HG03378 (cell line): ENCODE results near the gene PTPRH.

Experiments
- ATAC-seq: cut with Tn5 transposase; IDR thresholded peaks from one replicate; pipeline ENCODE4 v1.9.1; 2021; ENCODE audit warnings: mild to moderate bottlenecking, moderate library complexity; ENCODE audit not compliant: unreplicated experiment

The PTPRH gene, protein sequence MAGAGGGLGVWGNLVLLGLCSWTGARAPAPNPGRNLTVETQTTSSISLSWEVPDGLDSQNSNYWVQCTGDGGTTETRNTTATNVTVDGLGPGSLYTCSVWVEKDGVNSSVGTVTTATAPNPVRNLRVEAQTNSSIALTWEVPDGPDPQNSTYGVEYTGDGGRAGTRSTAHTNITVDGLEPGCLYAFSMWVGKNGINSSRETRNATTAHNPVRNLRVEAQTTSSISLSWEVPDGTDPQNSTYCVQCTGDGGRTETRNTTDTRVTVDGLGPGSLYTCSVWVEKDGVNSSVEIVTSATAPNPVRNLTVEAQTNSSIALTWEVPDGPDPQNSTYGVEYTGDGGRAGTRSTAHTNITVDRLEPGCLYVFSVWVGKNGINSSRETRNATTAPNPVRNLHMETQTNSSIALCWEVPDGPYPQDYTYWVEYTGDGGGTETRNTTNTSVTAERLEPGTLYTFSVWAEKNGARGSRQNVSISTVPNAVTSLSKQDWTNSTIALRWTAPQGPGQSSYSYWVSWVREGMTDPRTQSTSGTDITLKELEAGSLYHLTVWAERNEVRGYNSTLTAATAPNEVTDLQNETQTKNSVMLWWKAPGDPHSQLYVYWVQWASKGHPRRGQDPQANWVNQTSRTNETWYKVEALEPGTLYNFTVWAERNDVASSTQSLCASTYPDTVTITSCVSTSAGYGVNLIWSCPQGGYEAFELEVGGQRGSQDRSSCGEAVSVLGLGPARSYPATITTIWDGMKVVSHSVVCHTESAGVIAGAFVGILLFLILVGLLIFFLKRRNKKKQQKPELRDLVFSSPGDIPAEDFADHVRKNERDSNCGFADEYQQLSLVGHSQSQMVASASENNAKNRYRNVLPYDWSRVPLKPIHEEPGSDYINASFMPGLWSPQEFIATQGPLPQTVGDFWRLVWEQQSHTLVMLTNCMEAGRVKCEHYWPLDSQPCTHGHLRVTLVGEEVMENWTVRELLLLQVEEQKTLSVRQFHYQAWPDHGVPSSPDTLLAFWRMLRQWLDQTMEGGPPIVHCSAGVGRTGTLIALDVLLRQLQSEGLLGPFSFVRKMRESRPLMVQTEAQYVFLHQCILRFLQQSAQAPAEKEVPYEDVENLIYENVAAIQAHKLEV

DNA sequence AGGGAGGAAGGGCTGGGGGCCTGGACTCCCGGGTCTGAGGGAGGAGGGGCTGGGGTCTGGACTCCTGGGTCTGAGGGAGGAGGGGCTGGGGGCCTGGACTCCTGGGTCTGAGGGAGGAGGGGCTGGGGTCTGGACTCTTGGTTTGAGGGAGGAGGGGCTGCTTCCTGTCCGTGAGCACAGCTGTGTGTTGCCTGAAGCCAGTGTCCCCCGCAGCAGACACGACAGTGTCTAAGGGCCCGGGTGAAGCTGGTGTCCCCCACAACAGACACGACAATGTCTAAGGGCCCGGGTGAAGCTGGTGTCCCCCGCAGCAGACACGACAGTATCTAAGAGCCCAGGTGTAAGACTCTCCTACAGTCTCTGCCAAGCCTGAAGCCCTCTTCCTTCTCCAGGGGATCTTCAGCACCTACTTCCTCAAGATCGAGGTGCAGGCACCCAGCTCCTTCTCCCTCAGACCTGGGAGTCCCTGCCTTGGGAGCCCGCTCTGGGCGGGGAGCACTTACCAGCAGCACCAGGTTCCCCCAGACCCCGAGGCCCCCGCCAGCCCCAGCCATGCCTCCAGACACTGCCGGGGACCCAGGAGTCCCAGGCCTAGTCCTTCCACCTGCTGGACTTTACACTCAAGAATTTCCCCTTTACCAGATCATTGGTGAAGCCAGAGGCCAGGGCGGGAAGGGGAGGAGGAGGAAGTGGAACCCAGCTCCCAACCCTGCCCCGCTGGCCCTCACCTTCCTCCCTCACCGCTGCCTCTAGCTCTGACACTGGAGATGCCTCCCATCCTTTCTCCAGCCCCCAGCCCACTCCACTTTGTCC is at the start of gene PTPRH:
Gene PTPRH (minus strand): TSS at position 622 of the 813 bp plus-strand sequence. CDS start 68 bp downstream, at position 554.
- ATAC-seq, result no peak

DNA sequence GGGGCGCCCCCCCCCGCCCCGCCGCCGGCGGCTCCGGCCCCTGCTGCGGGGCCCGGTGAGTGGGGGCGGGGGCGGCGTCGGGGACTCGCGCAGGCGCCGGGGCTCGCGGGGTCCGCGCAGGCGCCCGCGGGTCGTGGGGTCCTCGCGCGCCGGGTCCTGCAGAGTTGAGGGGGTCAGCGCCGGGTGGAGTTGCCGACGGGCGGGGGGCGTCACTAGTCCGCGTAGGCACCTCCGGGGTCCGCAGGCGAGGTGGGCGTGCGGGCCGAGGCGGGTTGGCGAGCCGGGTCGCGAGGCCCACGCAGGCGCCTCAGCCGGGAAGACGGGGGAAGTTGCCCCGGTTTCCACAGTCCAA is 49.2 kb upstream of the PTPRH start:
- ATAC-seq, result peak; percentile 12

GRCh38 chr19:55257461-55258420 is 48.4 kb upstream of the PTPRH start:
- ATAC-seq, result no peak

GRCh38 chr19:55256562-55257460 is 47.5 kb upstream of the PTPRH start:
- ATAC-seq, result no peak

GRCh38 chr19:55255618-55256423 is 46.5 kb upstream of the PTPRH start:
- ATAC-seq, result no peak

DNA sequence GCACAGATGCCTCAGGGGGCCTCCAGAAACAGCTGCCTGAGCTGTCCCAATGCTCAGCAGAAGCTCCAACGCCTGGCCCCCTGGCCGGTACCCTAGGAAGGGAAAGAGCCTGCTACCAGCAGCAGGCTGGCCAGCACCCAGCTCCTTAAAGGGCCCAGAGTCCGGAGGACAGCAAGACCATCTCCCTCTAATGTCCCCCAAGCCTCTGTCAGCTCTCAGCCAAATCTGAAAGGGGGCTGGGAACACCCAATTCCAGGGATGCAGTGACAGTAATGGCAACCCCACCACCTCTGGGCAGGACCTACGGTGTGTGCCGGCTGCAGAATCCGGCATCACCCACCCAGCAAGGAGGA is 45.3 kb upstream of the PTPRH start:
- no peak for ATAC-seq

DNA sequence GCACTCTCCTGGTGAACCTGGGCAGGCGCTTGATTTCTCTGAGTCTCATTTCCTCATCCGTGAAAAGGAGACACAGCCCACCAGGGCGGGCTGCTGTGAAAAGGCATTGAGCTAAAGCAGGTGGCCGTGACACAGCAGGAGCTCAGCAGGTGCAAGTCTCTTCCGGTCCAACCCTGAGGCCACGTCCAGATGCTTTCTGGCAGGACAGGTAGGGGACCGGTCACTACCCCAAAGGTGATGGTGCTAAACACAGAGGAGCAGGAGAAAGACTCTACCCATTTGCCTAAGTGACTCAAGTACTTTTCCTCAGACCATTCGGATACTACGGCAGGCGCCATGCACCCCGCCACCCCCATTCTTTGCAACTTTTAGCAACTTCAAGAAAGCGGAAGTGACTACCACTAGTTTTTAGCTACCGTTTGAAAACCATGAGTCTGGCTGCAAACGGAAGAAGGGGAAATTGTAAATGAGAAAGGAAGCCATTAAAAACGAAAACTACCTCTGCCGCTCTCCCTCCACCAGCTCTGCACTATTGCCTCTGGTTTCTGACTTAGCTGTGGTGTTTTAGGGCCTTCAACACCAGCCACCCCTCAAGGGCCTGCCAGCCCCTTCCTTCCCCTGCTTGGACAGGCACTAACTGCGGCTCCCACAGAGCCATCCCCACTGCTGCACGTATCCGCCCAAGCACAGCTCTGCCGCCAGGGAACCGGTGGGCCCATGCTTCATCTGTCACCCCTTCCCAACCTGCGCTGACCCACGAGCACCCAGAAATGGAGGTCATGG is 44.7 kb upstream of the PTPRH start:
- ATAC-seq, result peak; percentile 31

DNA sequence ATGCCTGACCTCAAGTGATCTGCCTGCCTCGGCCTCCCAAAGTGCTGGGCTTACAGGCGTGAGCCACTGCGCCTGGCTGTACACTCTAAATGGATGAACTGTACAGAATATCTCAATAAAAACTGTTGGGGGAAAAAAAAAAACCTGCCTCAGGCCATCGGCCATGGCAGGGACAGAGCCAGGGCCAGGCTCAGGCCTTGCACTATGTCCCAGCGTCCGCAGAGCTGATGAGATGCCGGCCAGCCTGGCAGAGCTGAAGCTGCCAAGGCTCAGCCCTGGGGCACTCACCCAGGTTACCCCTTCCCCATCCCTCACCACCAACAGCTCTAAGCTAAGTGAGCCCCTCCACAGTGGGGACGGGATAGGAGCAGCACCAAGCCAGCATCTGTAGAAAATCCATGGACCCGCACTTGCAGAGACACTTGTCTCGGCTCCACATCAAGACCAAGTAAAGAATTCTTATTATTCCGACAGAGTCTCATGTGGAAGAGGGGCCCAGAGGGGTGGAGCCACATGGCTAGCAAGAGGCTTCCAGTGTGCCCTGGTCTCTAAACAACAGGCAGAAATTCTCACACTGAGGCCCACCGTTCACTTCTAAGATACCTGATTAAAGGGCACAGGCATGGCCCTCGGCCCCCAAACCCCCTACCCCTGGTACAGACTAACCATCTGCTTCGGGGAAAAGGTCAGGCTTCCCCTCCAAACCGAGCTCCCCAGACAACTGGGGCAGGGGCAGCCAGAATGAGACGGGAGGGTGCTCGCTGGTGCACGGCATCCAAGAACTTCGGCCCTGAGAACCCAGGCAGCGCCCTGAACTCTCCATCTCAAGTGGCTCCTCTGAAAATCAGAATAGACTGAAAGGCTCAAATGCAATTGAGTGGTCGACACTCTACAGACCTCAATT is 43.7 kb upstream of the PTPRH start:
- ATAC-seq, result no peak

GRCh38 chr19:55251341-55252081 is 42.2 kb upstream of the PTPRH start:
- no peak for ATAC-seq

DNA sequence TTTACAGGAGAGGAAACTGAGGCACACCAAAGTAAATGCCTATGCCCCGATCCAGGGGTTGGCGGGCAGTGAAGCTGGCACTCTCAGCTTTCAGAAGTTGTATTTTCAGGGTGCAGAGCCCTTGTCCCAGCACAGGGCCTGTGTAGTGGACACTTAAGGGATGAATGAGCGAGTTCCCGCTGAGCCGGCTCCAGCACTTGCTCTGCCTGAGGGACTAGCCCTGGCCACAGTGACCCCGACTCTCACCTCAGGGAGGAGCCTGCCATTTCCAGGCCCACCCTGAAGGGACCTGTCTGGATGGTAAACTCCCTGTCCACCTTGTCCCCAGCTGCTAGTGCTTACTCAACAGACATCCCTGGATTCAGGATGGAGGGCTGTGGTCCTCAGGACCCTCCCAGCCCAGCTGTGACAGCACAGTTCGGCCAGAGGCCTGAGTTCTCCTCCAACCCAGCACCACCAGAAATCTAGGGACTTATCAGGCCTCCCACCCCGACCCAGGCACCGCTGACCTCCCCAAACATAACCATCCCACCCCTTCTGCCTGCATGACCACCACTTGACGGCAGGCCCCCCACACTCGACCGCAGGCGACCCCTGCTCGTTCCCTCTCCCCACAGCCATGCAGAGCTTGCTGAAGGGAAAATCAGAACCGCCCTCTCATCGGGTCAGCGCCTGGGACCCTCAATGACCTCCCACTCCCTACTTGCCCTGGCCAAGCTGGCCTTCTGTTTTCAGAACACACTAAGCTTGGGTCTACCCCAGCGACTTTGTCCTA is 41.1 kb upstream of the PTPRH start:
- ATAC-seq, result no peak

DNA sequence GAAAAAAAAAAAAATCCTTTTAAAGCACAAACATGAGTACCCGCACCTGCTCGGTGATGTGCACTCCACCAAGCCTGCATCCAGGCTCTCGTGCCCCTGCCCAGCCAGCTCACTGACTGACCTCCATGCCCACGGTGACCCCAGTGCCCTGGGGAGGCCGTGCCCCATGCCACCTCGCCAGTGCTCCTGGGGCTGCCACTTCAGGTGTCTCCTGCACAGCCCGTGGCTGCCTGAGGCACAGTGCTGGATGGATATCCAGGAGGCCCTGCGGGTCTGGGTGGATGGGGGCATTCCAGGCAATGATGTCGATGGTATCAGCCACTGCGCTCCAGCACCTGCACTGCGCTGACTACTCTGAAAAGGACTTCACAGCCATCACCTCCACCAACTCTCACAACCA is 40.5 kb upstream of the PTPRH start:
- ATAC-seq, result no peak

DNA sequence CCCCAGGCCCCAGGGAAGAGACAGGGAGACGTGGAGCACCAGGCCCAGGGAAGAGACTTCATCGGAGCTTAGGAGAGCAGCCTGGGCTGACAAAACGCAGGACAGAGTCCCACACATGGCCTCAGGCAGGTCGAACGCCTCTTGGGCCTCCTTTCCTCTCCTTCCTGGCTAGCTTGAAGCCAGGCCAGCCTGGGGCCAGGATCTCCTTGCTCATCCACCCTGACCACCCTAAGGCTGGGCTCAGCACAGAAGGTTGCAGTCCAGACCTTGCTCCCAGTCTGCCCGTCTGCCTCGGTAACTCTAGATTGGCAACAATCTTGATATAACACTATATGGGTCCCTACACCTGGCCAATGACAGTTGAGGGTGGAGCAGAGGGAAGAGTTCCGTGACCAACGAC is 39.4 kb upstream of the PTPRH start:
- no peak for ATAC-seq

- ATAC-seq, result no peak
Measured at GRCh38 chr19:55248166-55248675, 38.9 kb upstream of the PTPRH start.

DNA sequence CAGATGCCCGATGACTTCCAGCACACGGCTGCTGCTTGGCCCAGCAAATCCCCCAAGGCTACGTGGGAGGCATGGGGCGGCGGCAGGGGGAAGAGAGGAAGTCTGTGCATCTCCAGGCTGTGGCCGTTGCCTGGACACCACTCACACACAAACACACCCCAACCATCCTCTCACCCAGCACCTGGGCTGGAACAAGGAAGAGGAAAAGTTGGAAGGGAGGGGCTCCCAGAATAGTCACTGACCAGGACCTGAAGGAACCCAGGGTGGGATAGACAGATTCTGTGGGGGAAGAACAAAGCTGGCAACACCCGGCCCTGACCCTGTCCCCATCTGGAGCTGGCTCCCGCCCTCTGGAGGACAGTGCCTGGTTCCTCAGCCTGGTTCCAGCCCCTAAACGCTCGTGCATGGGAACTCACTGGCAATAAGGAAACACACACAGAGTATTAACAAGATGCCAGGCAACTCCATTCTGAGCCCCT is 38.4 kb upstream of the PTPRH start:
- ATAC-seq, result no peak
